ENCODE results near the gene C19orf85. TPM values are rescaled to one million over a fixed set of nuclear protein-coding genes. Genes with fewer than 3 reads are reported as not detected.

The C19orf85 gene
- total and polyA plus RNA-seq, 11 donors: not detected

DNA sequence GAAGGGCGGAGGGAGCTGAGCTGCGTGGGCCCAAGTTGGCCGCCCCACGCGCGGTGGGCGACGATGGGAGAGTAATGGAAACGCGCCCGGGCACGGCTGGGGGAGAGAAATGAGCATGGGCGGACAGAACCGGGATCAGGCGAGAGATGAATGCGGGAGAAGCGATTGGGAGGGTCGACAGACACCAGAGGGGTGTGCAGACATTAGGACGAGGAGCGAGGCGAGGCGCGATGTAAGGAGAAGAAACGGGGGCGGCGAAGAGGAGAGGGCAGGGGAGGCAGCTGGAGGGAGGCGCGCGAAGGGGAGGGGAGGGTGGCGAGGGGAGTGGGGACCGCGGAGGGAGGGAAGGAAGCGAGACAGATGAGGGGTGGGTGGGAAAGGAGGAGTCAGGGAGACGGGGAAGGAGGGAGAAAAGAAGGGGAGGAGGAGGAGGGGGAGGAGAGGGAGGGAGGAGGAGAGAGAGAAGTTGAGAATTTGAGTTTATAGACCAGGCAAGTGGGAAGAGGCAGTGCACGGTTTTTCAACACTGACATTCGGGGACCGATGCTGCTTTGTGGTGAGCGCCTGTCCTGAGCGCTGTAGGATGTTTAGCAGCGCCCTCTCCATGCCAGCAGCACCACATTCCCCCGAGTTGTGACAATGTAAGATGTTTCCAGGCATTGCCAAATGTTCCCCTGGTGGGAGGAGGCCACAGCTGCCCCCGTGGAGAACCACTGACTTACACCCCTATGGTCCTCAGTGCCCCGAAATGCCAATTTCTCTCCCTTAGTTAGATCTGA is 21.3 kb downstream of the C19orf85 start, which contains the start of gene SHISA7:
Gene SHISA7 (minus strand): TSS at position 256 of the 779 bp plus-strand sequence. CDS start 437 bp downstream, outside the sequence.
- no peak within 1 kb of the TSS for H3K27ac ChIP-seq
- no peaks in the 10 kb centered on the region for H3K9me3 ChIP-seq
- no peak for TF ChIP-seq POLR2A (IDR thresholded peaks at IDR 0.05)
- TF ChIP-seq CTCF (IDR thresholded peaks at IDR 0.05): no peak
- ATAC-seq: no peak
- peaks cover 48 to 77% (median 66%) of the 10 kb centered on the region in 9 donors for H3K27me3 ChIP-seq
- no peak within 1 kb of the TSS for H3K4me3 ChIP-seq
- intact Hi-C loops (cut with DNase I): no loop called here
- 1 to 3% (median 2%) methylated on average over 42 to 43 of the region's 43 CpGs for WGBS, 4 donors
- no peak for DNase-seq
- H3K36me3 ChIP-seq: no peaks in the 10 kb centered on the region
- H3K4me1 ChIP-seq: peaks cover 0 to 30% (median 0%) of the 10 kb centered on the region in 12 donors

DNA sequence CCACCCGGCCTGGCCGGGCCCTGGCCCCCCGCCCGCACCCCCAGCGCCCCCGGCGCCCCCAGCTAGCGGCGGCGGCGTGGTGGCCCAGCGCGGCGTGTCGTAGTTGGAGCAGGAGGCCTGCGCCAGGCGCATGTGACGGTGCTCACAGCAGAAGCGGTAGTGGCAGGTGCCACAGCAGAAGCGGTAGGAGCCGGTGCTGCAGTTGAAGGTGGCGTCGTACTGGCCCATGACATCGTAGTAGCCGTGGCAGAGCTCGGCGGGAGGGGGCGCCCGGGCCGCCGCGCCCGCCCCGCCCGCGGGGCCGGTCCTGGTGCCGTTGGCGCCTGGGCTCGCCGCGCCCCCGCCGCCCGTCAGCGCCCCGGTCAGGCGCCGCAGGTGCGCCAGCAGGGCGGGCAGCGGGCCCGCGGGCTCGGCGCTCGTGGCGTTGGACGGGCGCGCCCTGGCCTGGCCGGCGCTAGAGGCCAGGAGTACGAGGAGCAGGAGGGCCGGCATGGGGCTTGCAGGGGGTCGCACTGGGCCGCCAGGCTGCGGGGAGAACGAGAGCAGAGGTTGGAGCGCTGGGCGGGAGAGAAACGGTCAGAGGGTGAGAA is 22.1 kb downstream of the C19orf85 start:
- 1 to 2% (median 1%) methylated on average over 11 to 72 of the region's 72 CpGs for WGBS, 4 donors
- Histone ChIP-seq H3K36me3 (no peaks in the 10 kb centered on the region), H3K9me3 (no peaks in the 10 kb centered on the region), H3K27ac (no peak overlapping the region), H3K4me1 (peaks cover 0 to 26% (median 0%) of the 10 kb centered on the region in 12 donors), H3K4me3 (no peak overlapping the region), H3K27me3 (peaks cover 50 to 83% (median 70%) of the 10 kb centered on the region in 9 donors)
- ATAC-seq: no peak
- TF ChIP-seq POLR2A (IDR thresholded peaks at IDR 0.05) (no peak), CTCF (IDR thresholded peaks at IDR 0.05) (no peak)
- no peak for DNase-seq
- intact Hi-C loops (cut with DNase I): no loop called here

DNA sequence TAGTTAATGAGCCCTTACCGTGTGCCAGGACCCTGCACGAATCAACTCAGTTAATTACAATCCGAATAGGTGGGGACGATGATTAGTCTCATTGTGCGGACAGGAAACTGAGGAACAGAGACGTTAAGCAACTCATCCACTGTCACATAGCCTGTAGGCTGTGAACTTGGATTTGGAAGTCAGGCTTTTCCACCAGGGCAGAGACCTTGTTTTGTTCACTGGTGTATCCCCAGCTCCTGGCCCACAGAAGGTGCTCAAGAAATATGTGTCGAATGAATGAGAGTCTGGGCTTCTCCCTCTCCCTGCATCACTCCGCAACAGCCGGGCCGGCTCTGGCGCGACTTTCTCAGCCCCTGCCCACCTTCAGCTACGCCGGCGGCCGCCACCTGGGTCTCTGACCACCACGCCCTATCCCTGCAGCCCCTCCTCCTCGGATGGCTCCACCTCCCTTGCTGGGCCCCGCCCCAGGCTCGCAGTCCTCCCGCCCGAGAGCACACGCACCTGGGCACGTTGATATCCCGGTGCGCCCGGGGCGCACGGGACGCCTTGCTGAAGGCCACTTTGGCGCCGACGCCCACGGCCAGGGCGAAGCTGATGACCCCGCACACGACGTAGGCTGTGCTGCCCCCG is 22.7 kb downstream of the C19orf85 start:
- DNase-seq: no peak
- H3K36me3 ChIP-seq: no peaks in the 10 kb centered on the region
- TF ChIP-seq POLR2A (IDR thresholded peaks at IDR 0.05): no peak
- no peak for TF ChIP-seq CTCF (IDR thresholded peaks at IDR 0.05)
- H3K27me3 ChIP-seq: peaks cover 51 to 90% (median 76%) of the 10 kb centered on the region in 9 donors
- 1 to 3% (median 2%) methylated on average over 13 to 39 of the region's 39 CpGs for WGBS, 4 donors
- no peak for ATAC-seq
- intact Hi-C loops (cut with DNase I): no loop called here
- no peaks in the 10 kb centered on the region for H3K9me3 ChIP-seq
- H3K27ac ChIP-seq: no peak overlapping the region
- H3K4me1 ChIP-seq: peaks cover 0 to 26% (median 0%) of the 10 kb centered on the region in 12 donors
- H3K4me3 ChIP-seq: no peak overlapping the region

DNA sequence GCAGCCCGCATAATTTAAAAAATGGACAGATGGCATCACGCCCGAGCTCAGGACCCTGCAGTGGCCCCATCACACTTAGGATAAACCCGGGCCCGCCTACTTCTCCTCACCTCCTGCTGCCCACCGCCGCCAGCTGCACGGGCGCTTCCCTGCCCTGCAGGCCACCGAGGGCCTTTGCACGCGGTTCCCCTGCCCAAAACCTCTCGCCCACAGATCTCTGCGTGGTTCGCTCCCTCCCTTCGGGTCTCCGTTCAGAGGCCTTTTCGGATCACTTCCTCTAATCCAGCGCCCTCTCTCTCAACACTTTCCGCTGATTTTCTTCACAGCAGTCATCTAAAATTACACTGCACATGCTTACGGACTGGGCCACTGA is 23.2 kb downstream of the C19orf85 start:
- 4 to 6% (median 5%) methylated on average over 21 of the region's 21 CpGs for WGBS, 4 donors
- intact Hi-C loops (cut with DNase I): no loop called here
- no peak for TF ChIP-seq CTCF (IDR thresholded peaks at IDR 0.05)
- no peak for TF ChIP-seq POLR2A (IDR thresholded peaks at IDR 0.05)
- no peaks in the 10 kb centered on the region for H3K9me3 ChIP-seq
- peaks cover 0 to 26% (median 0%) of the 10 kb centered on the region in 12 donors for H3K4me1 ChIP-seq
- no peak overlapping the region for H3K4me3 ChIP-seq
- H3K27me3 ChIP-seq: peaks cover 51 to 88% (median 74%) of the 10 kb centered on the region in 9 donors
- H3K36me3 ChIP-seq: no peaks in the 10 kb centered on the region
- DNase-seq: no peak
- no peak overlapping the region for H3K27ac ChIP-seq
- ATAC-seq: no peak

Data from heart left ventricle (tissue), 16 donors.